K562 (cell line): Measurements from ENCODE around the gene MIDN. TPM values are rescaled to one million over a fixed set of nuclear protein-coding genes. Genes with fewer than 3 reads are reported as not detected.

ENCODE experiments used
- ARID3A ChIP-seq: IDR thresholded peaks from 2 replicates; pipeline ENCODE4 v1.6.1; 2012; ENCODE audit warnings: low read depth, low read length, improper control_type of control experiment, borderline replicate concordance
- BMI1 ChIP-seq: fragments of 150-350 bp; IDR thresholded peaks from 2 replicates; pipeline ENCODE4 v1.6.1; 2014; ENCODE audit warnings: low read length
- BRF2 ChIP-seq: IDR thresholded peaks from 3 replicates; pipeline ENCODE4 v1.6.1; 2011; ENCODE audit warnings: borderline replicate concordance, mild to moderate bottlenecking; ENCODE audit not compliant: insufficient read length, insufficient read depth
- CBFA2T2 ChIP-seq: fragments of 450-650 bp; conservative IDR thresholded peaks from 2 replicates; pipeline ENCODE4 v1.6.1; 2017; ENCODE audit warnings: mild to moderate bottlenecking
- CREM ChIP-seq: IDR thresholded peaks from 2 replicates; pipeline ENCODE4 v1.6.1; 2014; ENCODE audit warnings: antibody characterized with exemption, low read depth
- CTBP1 ChIP-seq: fragments of 450-650 bp; IDR thresholded peaks from 2 replicates; pipeline ENCODE4 v1.6.1; 2016; ENCODE audit warnings: borderline replicate concordance
- CTCFL ChIP-seq: IDR thresholded peaks from 2 replicates; pipeline ENCODE4 v1.6.1; 2011; ENCODE audit warnings: borderline replicate concordance, low read depth, mild to moderate bottlenecking, moderate library complexity, low read length; ENCODE audit not compliant: insufficient read depth, poor library complexity, severe bottlenecking
- GABPB1 ChIP-seq: sonication (generic); formaldehyde crosslinking; IDR thresholded peaks from 2 replicates; pipeline ENCODE4 v1.8.0; 2022; ENCODE audit warnings: mild to moderate bottlenecking, missing genetic modification reagents
- HOXB6 ChIP-seq: fragments of 250-450 bp; sonication (Bioruptor Pico); IDR thresholded peaks from 2 replicates; pipeline ENCODE4 v1.5.1; 2022; ENCODE audit warnings: mild to moderate bottlenecking, borderline replicate concordance
- KLF1 ChIP-seq: fragments of 450-650 bp; IDR thresholded peaks from 2 replicates; pipeline ENCODE4 v1.6.1; 2016; ENCODE audit warnings: missing genetic modification characterization, missing compliant biosample characterization
- MTA1 ChIP-seq: fragments of 450-650 bp; IDR thresholded peaks from 2 replicates; pipeline ENCODE4 v1.6.1; 2017; ENCODE audit warnings: borderline replicate concordance
- PCBP1 ChIP-seq: fragments of 200-400 bp; formaldehyde crosslinking; IDR thresholded peaks from 2 replicates; pipeline ENCODE4 v1.6.1; 2018; ENCODE audit warnings: mild to moderate bottlenecking, low read depth, low read length; ENCODE audit not compliant: poor library complexity, severe bottlenecking
- RCOR1 ChIP-seq, 2 experiments: IDR thresholded peaks; 2 replicates each; pipeline ENCODE4 v1.6.1; 2012; ENCODE audit warnings: low read depth in 2 of 2, low read length in 2 of 2, borderline replicate concordance in 1 of 2, improper control_type of control experiment in 1 of 2
- RNF2 ChIP-seq: sonication (generic); IDR thresholded peaks from 2 replicates; pipeline ENCODE4 v1.6.1; 2016
- STAG1 ChIP-seq: sonication (generic); formaldehyde crosslinking; IDR thresholded peaks from 2 replicates; pipeline ENCODE4 v1.5.0; 2020; ENCODE audit warnings: missing genetic modification reagents, borderline replicate concordance
- TAF15 ChIP-seq: fragments of 200-400 bp; formaldehyde crosslinking; IDR thresholded peaks from 2 replicates; pipeline ENCODE4 v1.6.1; 2017; ENCODE audit warnings: mild to moderate bottlenecking, low read depth, low read length, moderate library complexity
- TCF7L2 ChIP-seq: fragments of 150-350 bp; IDR thresholded peaks from 2 replicates; pipeline ENCODE4 v1.6.1; 2016; ENCODE audit warnings: low read depth, mild to moderate bottlenecking, low read length, moderate library complexity
- U2AF1 ChIP-seq: fragments of 200-400 bp; formaldehyde crosslinking; optimal IDR thresholded peaks from 2 replicates; pipeline ENCODE3; 2017; ENCODE audit warnings: mild to moderate bottlenecking, low read depth, low read length, moderate library complexity
- ZKSCAN1 ChIP-seq: fragments of 150-350 bp; IDR thresholded peaks from 2 replicates; pipeline ENCODE4 v1.6.1; 2016; ENCODE audit warnings: low read depth, low read length
- ZNF655 ChIP-seq: fragments of 250-450 bp; sonication (Bioruptor Pico); IDR thresholded peaks from 2 replicates; pipeline ENCODE4 v1.5.0; 2021
- ZSCAN29 ChIP-seq: fragments of 450-650 bp; IDR thresholded peaks from 2 replicates; pipeline ENCODE4 v1.6.1; 2017
- polyA plus RNA-seq, 8 experiments: library from polyadenylated mRNA; depleted of rRNA in 4 of 8; stranded (reverse) in 5 of 8; unstranded in 3 of 8; fragments of >200 nt; fragmentation: Nextera tagmentation in 2 of 8; fragmentation: Illumina TruSeq in 1 of 8; extraction: Ambion mirVana in 2 of 8; extraction: Trizol in 1 of 8; gene quantifications; 2 replicates each; pipeline versions ENCODE4 v1.2.1 to v1.2.3, GENCODE V29; 2011 to 2014; ENCODE audit warnings: inconsistent platforms in 1 of 8, missing spikeins in 1 of 8
- total RNA-seq, 7 experiments: library from RNA; depleted of rRNA in 6 of 7; stranded (reverse); fragments of >200 nt in 6 of 7; fragmentation: Illumina TruSeq in 2 of 7; extraction: Trizol in 2 of 7; gene quantifications; 2 replicates each; pipeline versions ENCODE4 v1.2.1 to v1.2.3, GENCODE V29; 2011 to 2021; ENCODE audit warnings: low replicate concordance in 1 of 7

The MIDN gene
- total and polyA plus RNA-seq, 9 of the 15 experiments (the other 6 are each of a cell fraction or from before 2014, with no cell fraction given), result 0.17 to 120 (median 10.1) TPM

GRCh38 chr19:1266129-1266915 is 17.9 kb downstream of the MIDN start (continued):
- TF ChIP-seq BRF2, result no peak
- TF ChIP-seq TAF15, result no peak
- TF ChIP-seq ZSCAN29, result no peak
- peak; percentile 37 for TF ChIP-seq U2AF1
- TF ChIP-seq GABPB1 (CRISPR knock-in tag), result no peak
- peak; percentile 45; the same call in 1 of the 2 replicates for TF ChIP-seq RNF2
- TF ChIP-seq ARID3A, result no peak
- 0 out of 2 replicates have a peak, but pooled peaks have one; percentile 20 for TF ChIP-seq TCF7L2
- no peak for TF ChIP-seq CTCFL
- TF ChIP-seq RCOR1 (IDR thresholded peaks at IDR 0.05; ENCODE audit: borderline replicate concordance in 1 of 2, low read depth in 2 of 2, low read length in 2 of 2), result 0 out of 4 replicates have a peak, but pooled peaks of 1 of the 2 experiments have one; percentile 30
- 0 out of 2 replicates have a peak, but pooled peaks have one; percentile 32 for TF ChIP-seq ZKSCAN1
- peak; percentile 62; the same call in 1 of the 2 replicates for TF ChIP-seq MTA1
- TF ChIP-seq HOXB6 (CRISPR knock-in tag), result no peak
- no peak for TF ChIP-seq ZNF655 (CRISPR knock-in tag)
- TF ChIP-seq KLF1 (tag), result no peak
- TF ChIP-seq PCBP1, result peak; percentile 50
- peak; percentile 92 for TF ChIP-seq CREM
- no peak for TF ChIP-seq STAG1 (CRISPR knock-in tag)
- peak; percentile 51 for TF ChIP-seq CBFA2T2
- TF ChIP-seq CTBP1, result peak; percentile 13; the same call in 1 of the 2 replicates
- 0 out of 2 replicates have a peak, but pooled peaks have one; percentile 52 for TF ChIP-seq BMI1
